ENCODE data around the gene TSBP1. TPM values are rescaled to one million over a fixed set of nuclear protein-coding genes. Genes with fewer than 3 reads are reported as not detected.

Gene TSBP1
- total RNA-seq, 1 experiment from 2014 or later, result not detected

DNA sequence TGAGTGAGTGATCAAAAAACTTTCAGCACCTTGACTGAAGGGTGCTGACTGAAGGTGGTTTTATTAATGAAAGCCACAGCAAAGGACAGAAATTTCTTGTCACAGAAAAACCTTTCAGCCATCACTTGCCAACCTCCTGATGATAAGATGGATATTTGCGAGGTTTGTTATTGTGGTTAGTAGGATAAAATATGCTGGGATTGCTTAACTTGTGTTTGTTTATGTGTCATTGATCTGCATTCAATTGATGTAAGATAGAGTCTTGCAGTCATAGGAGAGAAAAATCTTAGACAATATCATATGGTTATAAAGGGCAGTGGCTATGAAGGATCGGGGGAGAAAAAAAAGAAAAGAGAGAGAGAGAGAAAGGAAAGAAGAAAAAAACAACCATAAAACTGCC is 1.2 kb downstream of the TSBP1 start:
- Histone ChIP-seq H2BK20ac (ENCODE audit: low read depth, low read length, poor library complexity, severe bottlenecking) (no peak overlapping the region), H3K14ac (ENCODE audit: insufficient read depth, low read length) (no peak overlapping the region), H3K23me2 (ENCODE audit: insufficient read length, low read depth, low read length, poor library complexity, severe bottlenecking) (no peaks in the 10 kb centered on the region), H2AK5ac (ENCODE audit: insufficient read length, low read length) (no peak overlapping the region), H3K4me2 (ENCODE audit: insufficient read depth, insufficient read length, low read length) (no peak overlapping the region), H4K20me1 (ENCODE audit: control insufficient read depth, insufficient read depth, insufficient read length) (no peaks in the 10 kb centered on the region), H3K4me1 (ENCODE audit: insufficient read depth, low read length) (no peaks in the 10 kb centered on the region), H3K56ac (ENCODE audit: insufficient read length, low read depth, low read length) (no peak overlapping the region), H3K27ac (ENCODE audit: insufficient read length, low read depth, low read length) (no peak overlapping the region), H3K9me3 (ENCODE audit: control insufficient read depth, low read depth, low read length) (no peaks in the 10 kb centered on the region), H4K8ac (replicated peaks; ENCODE audit: insufficient read length, low read depth, low read length) (no peak overlapping the region), H2BK5ac (ENCODE audit: insufficient read length, low read length) (no peak overlapping the region), H3K9ac (ENCODE audit: extremely low read depth, insufficient read length, low read length) (no peak overlapping the region), H3T11ph (ENCODE audit: low read length) (no peak overlapping the region), H3K4ac (ENCODE audit: low read depth, low read length) (no peak overlapping the region), H3K27me3 (ENCODE audit: insufficient read depth, low read length) (no peaks in the 10 kb centered on the region), H2BK15ac (ENCODE audit: low read depth, low read length) (no peak overlapping the region), H2AFZ (ENCODE audit: low read length) (no peak overlapping the region), H3K79me1 (ENCODE audit: insufficient read depth, low read depth, low read length, poor library complexity, severe bottlenecking) (no peaks in the 10 kb centered on the region), H4K5ac (ENCODE audit: insufficient read length, low read depth, low read length) (no peak overlapping the region), H3K79me2 (ENCODE audit: insufficient read depth, low read length) (no peaks in the 10 kb centered on the region), H2BK12ac (ENCODE audit: insufficient read length, low read depth, low read length) (no peak overlapping the region), H3K23ac (ENCODE audit: insufficient read length, low read depth, low read length) (no peak overlapping the region), H2BK120ac (ENCODE audit: low read depth, low read length, poor library complexity, severe bottlenecking) (no peak overlapping the region), H4K91ac (ENCODE audit: insufficient read length, low read depth, low read length) (no peak overlapping the region), H3K18ac (ENCODE audit: insufficient read length, low read depth, low read length) (no peak overlapping the region)
- Mint-ChIP-seq H3K36me3 (ENCODE audit: insufficient read depth in 1 of 3, low read depth in 3 of 3) (no peaks in the 10 kb centered on the region), H3K27me3 (ENCODE audit: low read depth) (peaks cover 2% of the 10 kb centered on the region), H3K9me3 (no peaks in the 10 kb centered on the region), H3K4me1 (0 out of 4 replicates have a peak, but pooled peaks cover 0 to 3% of the 10 kb centered on the region in 2 experiments), H3K27ac (no peak overlapping the region), H3K4me3 (no peak overlapping the region)
- no CpG with 5 or more reads among the region's 2 CpGs for WGBS (ENCODE audit: extremely low coverage, insufficient read length, low lambda C conversion rate)
- no peak for DNase-seq
- TF ChIP-seq, protein P1, sequence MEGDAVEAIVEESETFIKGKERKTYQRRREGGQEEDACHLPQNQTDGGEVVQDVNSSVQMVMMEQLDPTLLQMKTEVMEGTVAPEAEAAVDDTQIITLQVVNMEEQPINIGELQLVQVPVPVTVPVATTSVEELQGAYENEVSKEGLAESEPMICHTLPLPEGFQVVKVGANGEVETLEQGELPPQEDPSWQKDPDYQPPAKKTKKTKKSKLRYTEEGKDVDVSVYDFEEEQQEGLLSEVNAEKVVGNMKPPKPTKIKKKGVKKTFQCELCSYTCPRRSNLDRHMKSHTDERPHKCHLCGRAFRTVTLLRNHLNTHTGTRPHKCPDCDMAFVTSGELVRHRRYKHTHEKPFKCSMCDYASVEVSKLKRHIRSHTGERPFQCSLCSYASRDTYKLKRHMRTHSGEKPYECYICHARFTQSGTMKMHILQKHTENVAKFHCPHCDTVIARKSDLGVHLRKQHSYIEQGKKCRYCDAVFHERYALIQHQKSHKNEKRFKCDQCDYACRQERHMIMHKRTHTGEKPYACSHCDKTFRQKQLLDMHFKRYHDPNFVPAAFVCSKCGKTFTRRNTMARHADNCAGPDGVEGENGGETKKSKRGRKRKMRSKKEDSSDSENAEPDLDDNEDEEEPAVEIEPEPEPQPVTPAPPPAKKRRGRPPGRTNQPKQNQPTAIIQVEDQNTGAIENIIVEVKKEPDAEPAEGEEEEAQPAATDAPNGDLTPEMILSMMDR (conservative IDR thresholded peaks at IDR 0.05), result no peak

Measured in H9 (cell line).